DMS 273 treated with DMSO at 0.1 percent for 48 hours (cell line): Measurements from ENCODE around the gene SMURF2.
"Not testable (repeated sequence)": the region's sequence is repeated elsewhere in the genome, so short reads cannot be mapped to it uniquely, and the experiment has no call there.

Experiments used
- DNase-seq: peaks from one replicate; lab custom pipeline; 2025; lab: John Stamatoyannopoulos, UW

The SMURF2 gene

DNA sequence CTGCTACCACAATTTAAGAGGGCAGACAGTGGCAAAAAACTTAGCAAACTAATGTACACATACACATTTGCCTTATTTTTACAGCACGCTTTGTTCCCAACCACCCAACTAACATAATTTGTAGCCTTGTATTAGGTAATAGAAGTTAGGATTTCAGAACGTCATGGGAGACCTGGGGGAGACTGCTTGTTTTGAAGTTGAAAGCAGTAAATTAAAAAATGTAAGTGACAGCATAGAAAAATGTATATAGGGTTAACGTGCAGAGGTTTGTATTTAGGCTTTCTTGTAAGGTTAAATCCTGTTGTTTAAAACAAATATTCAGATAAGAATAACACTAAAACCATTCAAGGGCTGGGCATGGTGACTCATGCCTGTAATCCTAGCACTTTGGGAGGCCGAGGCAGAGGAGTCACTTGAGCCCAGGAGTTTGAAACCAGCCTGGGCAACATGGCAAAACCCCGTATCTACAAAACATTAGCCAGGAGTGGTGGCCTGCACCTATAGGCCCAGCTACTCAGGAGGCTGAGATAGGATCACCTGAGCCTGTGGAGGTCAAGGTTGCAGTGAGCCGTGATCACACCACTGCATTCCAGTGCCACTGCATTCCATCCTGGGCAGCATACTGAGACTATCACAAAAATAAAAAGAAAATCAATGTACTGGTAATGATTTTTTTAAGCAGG lies 2.3 kb upstream of the SMURF2 start:
- not testable (repeated sequence) for DNase-seq

DNA sequence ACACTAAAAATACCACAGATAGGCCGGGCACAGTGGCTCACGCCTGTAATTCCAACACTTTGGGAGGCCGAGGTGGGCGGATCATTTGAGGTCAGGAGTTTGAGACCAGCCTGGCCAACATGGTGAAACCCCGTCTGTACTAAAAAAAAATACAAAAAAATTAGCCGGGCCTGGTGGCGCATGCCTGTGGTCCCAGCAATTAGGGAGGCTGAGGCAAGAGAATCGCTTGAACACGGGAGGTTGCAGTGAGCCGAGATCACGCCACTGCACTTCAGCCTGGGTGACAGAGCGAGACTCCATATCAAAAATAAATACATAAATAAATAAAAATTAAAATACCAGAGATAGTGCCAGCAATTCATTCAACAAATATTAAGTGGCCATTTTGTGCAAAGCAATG lies 1.7 kb upstream of the SMURF2 start:
- not testable (repeated sequence) for DNase-seq

DNA sequence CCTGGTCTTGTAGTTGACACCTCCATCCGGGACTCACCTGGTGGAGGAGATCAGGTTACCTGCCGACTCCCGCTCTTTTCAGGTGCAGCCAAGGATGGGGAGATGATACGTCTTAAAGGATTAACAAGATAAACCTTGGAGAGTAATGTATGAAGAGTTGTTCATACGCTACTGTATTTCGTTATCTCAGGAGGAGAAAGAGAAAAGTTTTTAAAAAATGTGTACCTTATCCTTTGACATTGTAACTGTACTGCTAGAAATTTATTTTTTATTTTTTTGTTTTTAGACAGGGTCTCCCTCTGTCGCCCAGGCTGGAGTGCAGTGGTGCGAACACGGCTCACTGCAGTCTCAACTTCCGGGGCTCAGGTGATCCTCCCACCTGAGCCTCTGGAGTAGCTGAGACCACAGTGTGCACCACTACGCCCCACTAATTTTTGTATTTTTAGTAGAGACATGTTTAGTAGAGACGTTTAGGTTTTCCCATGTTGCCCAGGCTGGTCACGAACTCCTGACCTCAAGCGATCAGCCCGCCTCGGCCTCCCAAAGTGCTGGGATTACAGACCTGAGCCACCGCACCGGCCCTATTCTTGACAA lies 764 bp upstream of the SMURF2 start:
- no peak for DNase-seq

DNA sequence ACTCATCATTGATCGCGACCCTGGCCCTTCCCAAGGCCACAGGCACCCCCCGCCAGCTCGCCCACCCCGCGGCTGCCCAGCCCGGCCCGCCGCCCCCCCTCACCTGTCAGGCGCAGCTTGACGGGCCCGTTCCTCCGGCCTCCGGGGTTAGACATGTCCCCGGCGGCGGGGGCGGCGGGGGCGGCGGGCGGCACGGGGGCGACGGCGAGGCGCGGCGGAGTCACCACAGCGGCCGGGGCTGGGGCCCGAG lies 456 bp downstream of the SMURF2 start:
- no peak for DNase-seq

DNA sequence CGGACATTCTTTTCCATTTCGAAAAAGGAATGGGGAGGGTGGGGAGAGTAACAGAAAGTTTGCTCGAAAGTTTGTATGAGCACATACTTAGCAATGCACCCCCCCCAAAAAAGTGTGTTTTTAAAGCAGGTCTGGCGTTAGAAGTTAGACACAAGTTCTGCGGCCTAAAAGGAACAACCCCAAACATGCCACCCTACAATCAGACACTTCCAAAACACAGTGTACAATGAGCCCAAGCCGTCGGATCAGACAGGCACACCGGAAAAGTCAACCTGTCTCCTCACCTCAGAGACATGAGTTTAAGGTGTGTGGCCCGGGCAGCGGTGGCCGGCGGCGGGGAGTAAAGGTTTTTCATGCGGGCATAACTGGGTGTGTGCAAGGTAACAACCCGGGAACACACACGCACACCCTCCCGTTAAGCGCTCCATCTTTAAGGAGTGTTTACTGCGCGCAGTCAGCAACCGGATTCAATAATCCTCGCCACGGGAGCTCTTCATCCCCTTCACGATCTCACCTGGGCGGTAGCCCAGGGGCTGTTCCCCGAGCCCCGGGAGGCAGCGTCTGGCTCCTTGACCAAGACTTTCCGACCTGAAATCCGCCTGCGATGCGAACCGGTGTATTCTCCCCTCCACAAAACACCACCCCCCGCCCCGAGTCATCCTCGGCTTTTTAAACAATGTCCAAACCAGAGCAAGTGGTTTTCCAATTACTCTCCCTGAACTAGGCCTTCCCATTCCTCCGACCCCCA lies 955 bp downstream of the SMURF2 start:
- not testable (repeated sequence) for DNase-seq

DNA sequence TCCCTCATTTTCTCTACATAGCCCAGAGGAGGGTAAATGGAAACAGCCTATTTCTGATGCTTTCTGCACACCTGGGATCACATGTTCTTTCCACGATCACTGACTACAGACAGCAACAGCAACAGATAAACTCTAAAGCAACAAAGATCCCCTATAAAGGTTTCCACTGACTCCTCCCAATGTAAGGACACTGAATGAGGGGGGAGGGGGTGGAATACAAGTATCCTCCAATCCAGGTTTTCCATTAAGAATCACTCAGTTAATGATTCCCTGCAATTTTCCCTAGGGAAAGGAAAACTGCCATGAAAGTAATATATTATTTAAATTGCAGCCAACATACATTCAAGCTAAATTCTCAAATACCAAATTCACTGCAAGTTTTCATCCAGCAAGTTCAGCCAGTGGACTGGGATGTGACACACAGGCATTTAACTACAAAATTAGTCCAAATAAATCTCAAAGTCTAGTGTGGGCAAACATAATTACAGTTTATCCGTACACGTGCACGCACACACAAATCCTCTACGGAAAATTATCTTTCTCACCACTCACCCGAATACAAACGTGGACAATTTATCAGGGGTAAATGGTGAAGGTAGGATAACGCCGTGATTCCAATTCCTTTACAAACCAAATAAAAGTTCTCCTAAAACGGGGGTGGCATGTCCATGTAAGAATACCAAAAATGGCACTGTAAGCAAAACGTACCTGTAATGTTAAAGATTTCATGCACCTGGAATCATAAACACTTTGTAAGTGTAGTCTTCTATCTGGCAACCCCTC lies 1.7 kb downstream of the SMURF2 start:
- not testable (repeated sequence) for DNase-seq

DNA sequence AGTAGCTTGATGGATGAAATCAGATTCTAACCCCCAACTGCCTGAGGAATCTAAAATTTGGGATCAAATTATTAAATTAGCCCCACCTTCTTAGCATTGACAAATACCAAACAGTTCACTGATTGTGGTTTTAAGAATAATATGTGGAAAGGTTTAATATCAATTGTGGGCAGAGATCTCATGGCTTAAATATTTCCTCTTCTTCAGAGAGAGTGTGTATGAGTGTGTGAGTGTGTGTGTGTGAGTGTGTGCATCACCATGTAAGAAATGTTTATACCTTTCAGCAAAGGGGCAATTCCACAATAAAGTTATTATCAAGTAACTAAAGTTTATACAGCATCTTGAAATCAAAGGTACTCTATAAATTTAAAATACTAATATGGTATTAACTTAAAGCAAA lies 3.2 kb downstream of the SMURF2 start:
- DNase-seq, result no peak

DNA sequence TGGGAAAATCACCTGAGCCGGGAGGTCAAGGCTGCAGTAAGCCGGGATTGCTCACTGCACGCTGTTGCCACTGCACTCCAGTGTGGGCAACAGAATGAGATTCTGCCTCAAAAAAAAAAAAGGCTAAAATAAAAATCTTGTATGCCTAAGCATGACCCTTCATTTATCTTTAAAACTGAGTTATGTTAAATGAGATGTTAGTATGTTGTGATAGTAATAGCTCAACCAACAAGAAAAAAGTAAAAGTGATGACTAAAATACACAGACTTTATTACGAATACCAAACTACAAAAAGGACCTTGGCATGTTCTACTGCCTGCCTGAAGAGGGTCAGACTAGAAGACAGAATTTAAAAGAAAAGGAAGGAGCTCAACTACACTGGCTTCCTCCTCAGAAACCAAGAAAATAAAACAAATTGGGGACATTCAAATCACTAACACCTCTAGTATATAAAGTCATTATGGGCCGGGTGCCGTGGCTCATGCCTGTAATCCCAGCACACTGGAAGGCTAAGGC lies 4.4 kb downstream of the SMURF2 start:
- DNase-seq, result no peak

DNA sequence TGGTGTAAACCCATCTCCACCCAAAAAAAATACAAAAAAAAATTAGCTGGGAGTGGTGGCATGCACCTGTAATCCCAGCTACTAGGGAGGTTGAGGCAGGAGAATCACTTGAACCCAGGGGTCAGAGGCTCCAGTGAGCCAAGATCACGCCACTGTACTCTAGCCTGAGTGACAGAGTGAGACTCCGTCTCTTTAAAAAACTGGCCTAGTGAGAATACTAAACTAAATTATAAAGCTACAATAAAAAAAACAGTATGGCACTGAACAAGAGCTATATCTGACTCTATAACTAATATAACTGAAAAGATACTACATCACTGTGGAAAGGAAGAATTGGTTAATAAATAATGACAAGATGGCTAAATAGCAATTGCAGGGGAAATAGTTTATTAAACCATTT lies 6.4 kb downstream of the SMURF2 start:
- no peak for DNase-seq

DNA sequence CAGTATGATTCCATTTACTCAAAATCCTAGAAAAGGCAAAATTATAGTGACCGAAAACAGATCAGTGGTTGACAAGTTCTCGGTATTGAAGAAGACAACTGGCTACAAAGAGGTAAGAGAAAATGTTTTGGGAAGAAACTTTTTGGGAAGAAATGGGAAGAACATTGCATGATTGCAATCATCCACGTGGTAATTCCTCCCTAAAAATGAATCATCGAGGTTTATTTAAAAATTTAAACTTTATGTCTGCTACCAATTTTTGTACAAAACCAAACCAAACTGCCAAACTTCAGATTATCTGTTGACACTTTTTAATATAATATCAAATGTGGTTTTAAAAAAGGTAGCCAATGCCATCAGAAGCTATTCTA lies 8.1 kb downstream of the SMURF2 start:
- no peak for DNase-seq

DNA sequence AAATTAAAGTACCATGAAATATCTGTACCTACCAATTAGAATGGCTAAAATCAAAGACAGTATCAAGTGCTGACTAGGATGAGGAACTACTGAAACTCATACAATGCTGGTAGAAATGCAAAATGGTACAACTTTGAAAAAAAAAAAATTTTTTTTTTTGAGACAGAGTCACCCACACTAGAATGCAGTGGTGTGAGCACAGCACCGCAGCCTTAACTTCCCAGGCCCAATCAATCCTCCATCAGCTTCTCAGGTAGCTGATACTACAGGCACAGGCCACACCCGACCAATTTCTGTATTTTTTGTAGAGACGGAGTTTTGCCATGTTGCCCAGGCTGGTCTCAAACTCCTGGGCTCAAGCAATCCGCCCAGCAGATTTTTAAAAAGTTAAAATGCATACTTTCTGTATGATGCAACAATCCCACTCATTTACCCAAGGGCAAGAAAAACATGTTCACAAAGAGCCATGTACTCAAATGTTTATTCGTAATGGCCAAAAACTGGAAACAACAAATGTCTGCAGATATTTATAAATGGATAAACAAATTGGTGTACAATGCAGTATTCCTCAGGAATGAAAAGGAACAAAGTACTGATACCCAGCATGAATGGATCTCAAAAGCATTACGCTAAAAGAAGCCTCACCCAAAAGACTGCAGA lies 8.7 kb downstream of the SMURF2 start:
- no peak for DNase-seq

DNA sequence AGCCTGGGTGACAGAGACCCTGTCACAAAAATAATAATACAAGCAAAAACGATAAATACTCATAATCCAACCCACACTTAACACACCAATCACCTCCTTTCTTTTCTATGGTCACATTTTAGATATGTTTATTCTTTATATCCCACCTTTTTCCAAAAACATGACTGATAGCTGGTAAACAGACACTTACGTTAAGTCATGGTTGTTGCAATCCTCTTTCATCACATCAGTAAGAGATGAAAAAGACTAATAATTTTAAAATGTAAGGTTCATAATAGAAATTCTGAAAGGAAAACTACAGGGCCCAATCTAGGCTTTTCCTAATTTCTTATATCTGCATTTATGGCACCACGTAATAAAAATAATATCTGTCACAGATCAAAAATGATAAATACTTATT lies 10.2 kb downstream of the SMURF2 start:
- DNase-seq, result no peak

DNA sequence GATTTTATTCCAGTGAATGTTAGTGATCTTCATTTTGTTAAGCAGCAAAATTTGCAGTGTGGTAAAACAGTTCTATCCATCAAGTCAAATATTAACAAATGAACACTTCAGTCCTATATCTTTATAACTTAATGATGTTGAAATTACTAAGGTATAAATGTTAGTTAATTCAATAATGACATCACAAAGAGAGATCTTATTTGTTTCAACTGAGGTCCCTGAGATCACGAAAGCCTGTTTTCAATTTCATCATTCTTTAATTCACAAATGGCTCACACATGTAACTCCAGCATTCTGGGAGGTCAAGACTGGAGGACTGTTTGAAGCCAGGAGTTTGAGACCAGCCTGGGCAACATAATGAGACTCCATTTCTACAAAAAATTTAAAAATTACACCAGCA lies 13.9 kb downstream of the SMURF2 start:
- no peak for DNase-seq

DNA sequence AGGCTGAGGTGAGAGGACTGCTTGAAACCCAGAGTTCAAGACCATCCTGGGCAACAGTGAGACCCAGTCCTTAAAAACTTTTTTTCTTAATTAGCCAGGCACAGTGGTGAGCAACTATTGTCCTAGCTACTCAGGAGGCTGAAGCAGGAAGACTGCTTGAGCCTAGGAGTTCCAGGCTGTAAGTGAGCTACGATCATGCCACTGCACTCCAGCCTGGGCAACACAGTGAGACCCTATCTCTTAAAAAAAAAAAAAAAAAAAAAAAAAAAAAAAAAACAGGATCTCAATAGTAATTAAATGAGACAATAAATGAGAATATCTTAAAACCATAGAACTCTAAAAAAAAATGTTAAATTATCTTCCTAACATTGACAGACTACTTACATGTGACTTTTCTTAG lies 14.3 kb downstream of the SMURF2 start:
- no peak for DNase-seq

DNA sequence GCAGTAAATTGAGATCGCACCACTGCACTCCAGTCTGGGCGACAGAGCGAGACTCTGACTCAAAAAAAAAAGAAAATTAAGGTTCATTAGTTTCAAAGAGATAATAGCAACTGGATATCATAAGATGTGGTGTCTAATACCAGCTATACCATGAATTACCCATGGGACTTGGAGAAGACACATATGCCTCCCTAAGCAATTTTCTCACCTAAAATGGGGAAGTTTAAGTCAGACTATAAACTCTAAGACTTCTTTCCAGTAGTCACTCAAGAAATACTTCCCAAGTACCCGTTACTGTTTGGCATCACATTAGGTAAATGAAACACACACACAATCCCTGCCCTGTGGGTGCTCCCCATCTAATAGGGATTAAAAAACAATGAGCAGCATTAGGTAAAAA lies 22.6 kb downstream of the SMURF2 start:
- no peak for DNase-seq

DNA sequence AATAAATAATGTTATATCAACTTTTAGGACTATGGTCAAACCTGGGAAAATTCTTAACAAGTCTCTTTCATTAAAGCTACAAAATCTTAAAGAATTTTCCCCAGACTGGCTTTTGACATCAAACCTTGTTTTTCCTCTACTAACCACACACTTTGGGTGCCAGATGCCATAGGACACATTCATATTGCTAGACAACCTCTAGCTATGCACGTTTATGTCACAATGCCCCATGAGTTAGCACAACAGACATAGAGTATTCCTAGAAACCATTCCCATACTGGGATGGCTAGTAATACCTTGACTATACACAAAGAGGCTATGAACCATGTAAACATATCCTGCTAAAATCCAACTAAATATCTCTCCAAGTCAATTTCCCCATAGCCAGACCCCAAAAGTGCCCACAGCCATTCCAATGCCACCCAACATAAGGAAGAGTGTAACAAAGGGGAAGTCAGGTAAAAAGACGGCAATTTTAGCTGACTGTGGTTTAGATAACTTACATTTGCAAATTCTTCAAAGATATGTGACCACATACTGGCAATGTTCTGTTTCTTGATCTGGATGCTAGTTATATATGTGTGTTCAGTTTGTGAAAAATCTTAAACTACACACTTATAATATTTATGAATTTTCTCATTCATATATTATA lies 23.4 kb downstream of the SMURF2 start:
- DNase-seq, result no peak

DNA sequence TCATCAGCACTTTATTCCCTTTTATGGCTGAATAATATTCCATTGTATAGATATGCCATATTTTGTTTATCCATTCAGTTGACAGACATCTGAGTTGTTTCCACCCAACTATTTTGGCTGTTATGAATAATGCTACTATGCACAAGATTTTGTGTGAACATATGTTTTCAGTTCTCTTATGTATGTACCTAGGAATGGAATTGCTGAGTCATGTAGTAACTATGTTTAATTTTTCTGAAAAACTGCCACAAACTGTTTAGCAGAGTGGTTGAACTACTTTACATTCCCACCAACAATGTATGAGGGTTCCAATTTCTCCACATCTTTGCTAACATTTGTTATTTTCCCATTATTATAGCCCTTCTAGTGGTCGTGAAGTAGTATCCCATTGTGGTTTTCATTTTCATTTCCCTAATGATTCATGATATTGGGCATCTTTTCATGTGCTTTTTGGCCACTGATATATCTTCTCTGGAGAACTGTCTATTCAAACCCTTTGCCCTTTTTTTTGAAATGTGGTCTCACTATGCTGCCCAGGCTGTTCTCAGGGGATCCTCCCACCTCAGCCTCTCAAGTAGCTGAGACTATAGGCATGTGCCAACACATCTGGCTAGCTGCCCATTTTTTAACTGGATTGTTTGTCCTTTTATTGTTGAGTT lies 26.3 kb downstream of the SMURF2 start:
- no peak for DNase-seq

DNA sequence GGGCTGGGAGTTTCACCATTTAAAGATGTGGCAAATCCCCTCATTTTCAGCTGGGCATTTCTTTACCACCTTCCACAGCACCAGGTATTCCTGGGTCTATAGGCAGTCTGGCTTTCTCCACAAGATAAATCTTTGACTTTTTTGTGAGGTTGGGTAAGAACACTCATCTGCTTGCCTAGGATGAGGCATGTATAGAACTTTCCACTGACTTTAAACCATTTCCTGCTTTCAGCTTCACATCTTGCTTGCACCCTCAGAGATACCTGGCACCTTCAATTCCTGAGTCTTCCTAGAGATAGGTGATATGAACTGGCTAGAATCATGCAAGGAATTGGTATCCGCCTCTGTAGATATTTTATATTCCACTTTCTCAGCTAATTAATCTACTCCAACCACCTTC lies 27.9 kb downstream of the SMURF2 start:
- no peak for DNase-seq

DNA sequence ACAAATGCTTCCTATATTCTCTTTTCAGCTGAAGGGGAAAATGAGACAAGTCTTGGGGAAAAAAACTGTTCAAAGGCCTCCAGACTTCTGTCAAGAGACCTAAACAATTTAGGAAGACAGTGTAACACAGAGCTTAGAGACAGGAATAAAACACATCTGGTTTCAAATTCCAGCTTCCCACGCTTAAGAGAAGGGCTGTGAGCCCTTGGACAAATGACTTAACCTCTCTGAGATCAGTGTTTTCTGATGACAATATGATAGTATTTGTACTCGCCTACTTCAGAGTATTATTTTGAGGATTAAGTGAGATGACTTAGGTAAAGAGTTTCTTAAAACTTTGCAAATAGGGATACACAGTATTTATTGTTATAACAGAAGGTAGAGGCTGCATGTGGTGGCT lies 29.5 kb downstream of the SMURF2 start:
- DNase-seq, result no peak

DNA sequence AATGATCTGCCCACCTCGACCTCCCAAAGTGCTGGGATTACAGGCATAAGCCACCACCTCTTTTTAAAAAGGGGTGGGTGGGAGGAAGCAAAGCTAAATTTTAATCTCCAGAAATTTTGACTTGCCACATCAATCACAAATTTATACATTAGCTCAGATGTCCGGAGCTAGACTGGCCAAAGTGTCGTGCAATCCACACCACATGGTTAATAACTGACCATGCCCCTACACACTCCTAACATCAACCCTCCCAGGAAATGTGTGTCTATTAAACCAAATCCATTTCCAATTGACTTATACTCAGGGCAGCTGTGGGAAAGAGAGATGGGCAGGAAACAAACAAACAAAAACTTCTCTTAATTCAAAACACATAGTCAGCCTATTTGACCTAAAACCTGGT lies 29.9 kb downstream of the SMURF2 start:
- no peak for DNase-seq
